Measurements from ENCODE around the gene LARP1.
"Not testable (repeated sequence)": the region's sequence is repeated elsewhere in the genome, so short reads cannot be mapped to it uniquely, and the experiment has no call there.

LARP1 gene

DNA sequence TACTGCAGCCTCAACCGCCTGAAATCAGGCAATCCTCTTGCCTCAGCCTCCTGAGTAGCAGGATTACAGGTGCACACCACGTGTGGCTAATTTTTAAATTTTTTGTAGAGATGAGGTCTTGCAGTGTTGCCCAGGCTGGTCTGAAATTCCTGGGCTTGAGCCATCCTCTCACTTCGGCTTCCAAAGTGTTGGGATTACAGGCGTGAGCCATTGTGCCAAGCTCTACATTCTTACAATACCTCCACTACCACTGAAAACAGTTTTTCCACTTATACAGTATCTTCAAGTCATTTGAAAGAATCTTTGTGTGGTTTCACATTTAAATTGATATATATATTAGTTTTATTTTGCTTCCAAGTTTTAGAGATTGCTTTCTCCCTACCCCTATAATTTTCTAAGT, 42.6 kb downstream of the LARP1 start:
- DNase-seq: no peak

DNA sequence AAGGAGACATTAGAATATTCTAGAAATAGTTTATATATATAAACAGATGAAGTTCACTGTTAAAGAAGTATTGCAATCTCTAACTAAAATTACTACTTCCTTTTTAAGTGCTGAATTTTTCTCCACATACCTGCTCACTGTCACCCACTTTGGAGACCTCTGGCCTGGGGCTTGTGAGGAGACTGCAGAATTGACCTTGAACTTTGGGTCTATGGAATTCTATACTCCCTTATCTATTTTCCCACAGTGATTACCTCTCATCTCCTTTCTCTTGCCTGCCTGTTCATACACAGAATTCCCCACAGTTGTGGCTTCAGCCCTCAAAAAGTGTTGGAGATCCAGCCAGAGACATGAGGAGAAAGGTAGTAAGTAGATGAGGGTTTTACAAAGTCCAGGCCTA, 45.4 kb downstream of the LARP1 start:
- no peak for DNase-seq

DNA sequence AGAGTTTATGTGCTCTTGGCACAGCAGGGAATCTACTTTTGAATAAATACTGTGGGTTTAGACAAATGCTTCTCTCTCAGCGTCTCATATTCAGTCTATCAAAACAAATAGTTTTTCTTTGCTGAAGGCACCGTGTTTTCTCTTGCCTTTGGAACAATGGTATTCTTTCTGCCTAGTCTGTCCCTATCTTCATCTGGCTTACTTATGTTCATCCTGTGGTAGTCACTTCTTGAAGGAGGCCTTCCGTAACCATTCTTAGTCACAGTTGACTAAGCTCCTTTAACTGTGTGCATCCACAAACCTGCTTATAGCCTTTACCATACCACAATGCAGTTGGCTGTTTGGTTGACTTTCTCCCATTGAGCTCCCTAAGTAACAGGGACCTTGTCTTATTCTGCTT, 45.9 kb downstream of the LARP1 start:
- DNase-seq: no peak

DNA sequence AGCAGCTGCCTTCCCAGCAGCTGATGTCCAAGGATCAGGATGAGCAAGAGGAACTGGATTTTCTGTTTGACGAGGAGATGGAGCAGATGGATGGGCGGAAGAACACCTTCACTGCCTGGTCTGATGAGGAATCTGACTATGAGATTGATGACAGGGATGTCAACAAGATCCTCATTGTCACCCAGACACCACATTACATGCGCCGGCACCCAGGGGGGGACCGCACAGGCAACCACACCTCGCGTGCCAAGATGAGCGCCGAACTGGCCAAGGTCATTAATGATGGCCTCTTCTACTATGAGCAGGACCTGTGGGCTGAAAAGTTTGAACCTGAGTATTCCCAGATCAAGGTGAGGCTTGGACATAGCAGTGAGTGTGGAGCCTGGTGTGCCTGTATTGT, 46.9 kb downstream of the LARP1 start:
- DNase-seq: no peak

DNA sequence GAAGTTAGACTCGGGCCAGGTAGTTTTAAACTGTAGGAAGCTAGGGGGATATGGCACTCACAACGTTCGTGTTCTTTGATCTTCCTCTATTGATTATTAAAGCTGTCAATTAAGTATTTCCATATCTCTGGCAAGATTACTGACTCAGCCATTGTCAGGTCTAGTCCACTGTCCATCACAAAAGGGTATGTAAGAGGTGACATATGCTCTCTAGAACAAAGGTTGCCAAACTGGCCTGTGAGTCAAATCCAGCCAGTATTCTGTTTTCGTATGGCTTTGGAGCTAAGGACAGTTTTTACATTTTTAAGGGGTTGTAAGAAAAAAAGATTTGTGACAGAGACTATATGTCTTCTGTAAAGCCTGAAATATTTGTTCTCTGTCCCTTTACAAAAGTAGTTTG, 51.0 kb downstream of the LARP1 start:
- no peak for DNase-seq

DNA sequence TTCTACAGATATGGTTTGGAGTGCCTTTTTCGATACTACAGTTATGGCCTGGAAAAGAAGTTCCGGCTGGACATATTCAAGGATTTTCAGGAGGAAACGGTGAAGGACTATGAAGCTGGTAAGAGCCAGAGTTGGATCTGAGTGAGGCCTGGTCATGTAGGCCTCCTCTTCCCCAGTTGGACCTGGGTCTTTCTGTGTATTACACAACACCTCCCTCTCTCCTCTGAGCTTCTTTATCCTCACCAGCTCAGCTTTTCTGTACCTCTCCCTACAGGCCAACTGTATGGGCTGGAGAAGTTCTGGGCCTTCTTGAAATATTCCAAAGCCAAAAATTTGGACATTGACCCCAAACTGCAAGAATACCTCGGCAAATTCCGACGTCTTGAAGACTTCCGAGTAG, 56.1 kb downstream of the LARP1 start:
- DNase-seq: no peak

DNA sequence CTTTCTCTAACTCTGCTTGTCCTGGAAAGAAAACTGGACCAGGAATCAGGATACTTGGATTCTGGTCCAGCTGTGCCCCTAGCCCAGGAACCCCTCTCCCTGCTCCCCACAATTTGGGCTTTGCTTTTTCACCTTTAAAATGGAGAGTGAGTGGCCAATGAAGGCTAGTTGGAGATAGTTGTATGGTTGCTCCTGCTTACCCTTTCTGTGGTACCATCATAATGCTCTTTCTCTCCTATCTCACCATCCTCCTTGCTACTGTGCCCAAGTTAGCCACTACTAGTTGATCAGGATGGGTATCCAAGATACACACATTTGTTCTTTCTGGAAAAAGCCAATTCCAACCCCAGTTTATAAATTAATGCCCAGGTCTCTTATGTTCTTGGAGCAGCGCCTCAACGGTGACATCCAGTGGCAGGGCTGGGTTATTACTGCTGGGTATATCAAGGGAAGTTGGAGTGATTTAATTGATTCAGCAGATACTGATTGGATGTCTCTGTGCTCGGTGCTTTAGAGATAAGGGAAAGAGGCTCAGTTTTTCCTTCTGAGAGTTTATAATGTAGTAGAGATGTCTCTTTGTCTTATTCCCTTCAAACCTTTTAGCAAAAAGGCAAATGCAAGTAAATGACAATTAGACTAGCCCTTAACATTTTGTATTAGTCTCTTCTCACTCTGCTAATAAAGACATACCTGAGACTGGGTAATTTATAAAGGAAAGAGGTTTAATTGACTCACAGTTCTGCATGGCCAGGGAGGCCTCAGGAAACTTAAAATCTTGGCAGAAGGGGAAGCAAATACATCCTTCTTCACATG, 56.7 kb downstream of the LARP1 start:
- no peak for DNase-seq

DNA sequence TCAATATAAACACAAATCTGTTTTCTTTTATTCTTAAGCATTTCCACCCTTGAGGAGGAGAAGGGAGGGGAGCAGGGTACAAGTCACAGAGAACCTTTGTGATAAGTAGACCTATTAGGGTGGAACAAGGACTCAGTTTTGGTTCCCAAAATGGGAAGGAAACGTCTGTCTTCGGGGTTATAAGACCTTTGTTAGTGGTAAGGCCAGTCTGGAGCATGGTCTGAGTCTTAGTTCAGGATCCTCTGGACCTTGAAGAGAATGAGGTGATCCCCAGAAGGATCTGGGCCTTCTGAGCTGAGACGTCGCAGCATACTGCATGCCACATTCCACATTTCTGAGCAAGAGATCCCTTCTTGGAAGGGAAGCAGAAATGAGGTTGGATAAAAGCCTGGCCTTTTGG, 58.0 kb downstream of the LARP1 start:
- no peak for DNase-seq

DNA sequence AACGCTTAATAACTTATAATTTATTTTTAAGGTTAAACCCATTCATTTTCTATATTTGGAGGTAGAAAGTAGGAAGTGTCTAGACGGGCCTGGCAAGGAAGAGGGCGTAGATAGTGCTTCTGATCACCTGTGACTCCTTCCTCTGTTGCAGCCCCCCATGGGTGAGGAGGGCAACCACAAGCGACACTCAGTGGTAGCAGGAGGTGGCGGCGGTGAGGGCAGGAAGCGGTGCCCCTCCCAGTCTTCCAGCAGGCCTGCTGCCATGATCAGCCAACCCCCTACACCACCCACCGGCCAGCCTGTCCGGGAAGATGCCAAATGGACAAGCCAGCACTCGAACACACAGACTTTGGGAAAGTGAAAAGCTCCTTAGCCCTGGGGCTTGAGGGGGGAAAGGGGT, 58.6 kb downstream of the LARP1 start:
- no peak for DNase-seq

DNA sequence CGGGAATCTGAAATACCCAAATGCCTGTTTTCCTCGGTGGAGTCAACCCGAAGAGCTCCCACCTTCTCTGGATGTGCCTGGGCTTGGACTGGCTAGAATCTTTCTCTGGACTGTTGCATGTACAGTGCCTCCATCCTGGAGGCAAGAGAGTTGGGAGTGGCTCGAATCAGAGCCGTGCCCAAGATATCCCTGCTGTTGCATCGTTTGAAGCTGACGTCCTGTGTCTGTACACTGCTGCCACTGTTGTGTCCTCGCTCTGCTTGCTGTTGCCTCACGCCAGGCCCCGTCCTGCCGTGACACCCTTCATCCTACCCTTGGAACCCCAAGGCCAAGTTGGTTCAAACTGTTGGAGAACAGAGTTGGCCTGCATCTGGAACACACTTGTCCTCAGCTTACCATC, 59.8 kb downstream of the LARP1 start:
- no peak for DNase-seq

DNA sequence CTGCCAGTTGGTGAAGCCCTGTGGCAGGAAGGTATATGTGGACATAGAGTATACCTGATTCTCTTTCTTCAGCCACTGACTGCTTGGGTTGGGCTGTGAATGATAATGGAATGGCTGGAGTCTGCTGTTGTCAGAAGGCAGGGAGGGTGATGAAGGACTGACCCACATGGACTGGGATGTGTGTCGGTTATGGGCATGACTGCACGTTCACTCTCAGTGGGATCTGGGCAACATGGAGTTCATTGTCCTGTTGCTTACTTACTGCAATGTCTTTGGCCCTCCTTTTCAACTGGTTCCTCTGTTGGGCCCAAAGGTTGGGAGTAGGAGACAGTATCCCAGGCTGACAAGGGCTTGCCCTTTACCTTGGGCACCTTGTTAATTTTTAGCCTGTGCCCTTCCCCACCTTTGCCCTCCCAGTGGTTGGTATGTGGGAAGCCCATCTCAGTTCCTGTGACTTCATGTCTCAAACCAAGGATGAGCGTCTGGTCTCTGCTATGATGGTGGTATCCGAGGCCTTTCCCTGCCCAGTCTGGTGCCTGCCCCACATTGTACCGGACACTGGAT, 60.6 kb downstream of the LARP1 start:
- DNase-seq: no peak

DNA sequence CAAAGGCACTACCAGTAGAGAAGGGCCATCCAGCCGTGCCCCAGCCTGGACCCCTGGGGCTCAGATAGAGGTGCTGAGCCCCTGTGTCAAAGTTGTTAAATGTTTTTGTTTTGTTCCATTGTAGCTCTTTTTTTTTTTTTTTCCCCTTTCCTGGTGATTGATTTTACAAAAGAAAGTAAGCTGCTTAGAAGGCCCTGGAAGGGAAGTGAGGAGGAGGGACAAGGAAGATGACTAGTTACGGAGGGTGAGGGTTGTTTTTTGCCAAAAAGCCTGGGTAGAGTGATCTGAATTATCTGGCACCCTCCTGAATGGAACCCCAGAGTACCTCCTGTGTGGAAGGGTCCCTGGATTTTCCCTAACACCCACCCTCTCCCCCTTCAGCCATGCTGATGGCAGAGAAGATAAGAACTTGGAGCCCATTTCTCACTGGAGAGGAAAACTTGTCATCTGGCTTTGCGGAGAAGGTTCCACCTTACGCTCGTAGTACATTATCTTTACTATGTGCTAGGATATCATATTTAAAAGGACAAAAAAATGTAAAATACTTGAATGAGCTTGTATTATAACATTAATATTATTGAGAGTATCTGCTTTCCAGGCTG, 61.8 kb downstream of the LARP1 start:
- DNase-seq: no peak

DNA sequence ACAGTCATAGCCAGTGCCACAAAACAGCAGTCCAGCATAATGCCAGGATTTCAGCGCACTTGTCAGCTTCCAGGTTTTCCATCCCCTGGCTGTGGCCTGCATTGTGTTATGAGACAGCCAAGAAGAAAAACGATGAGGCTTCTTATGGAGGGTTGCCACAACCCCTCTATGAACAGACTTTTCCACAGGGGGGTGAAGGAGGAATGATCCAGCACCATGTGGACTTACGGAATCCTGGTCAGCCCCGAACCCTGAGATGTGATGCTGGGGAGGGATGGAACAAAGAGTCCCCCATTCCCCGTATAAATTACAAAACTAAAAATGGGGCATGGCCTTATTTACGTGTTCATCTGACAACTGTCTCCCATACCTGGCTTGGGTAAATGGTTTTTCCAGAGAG, 62.6 kb downstream of the LARP1 start:
- no peak for DNase-seq

DNA sequence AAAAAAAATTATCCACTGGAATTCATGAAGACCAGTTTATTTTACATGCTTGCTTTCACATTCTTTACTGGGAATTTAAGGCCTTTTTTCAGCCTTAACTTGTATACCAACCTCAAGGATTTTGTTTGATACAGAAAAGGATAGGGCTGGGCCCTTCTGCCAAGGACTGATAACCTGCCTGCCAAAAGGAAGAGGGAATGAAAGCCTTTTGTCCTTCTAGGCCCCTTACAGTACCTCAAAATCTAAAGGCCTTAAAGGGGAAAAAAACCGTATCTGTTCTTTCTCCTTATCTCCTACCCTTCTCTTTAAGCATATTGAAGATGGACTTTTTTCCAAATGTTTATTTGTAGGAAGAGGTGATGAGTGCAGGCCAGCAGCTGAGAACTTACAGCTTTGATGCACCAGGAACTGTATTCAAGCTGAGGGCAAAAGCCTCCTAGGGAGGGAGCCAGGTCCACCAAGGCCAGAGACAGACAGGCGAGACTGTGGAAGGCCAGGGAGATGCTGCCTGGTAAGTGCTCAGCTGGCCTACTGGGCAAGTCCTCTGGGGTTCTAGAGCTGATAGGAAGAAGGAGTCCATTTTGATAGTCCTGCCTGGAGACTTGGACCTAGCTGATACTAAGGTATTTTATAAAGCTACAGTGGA, 63.4 kb downstream of the LARP1 start:
- DNase-seq: no peak

DNA sequence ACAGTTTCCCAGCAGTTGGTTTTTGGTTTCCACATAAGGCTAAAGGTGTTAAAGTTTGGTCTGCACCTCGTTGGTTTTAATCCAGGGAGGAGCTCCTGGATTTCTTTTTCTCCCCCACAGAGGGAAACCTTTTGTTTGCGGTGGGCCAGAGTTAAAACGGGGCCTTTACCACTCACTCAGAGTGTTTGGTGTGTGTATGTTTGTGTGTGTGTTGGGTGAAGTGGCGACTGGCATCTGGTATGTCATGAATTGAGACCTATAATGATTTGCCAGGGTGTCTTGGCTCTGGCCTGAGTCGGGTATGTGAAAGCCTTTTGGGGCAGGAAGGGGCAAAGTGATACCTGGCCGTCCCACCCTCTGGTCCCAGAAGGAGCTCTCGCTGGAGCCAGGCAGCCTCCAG, 64.4 kb downstream of the LARP1 start:
- no peak for DNase-seq

DNA sequence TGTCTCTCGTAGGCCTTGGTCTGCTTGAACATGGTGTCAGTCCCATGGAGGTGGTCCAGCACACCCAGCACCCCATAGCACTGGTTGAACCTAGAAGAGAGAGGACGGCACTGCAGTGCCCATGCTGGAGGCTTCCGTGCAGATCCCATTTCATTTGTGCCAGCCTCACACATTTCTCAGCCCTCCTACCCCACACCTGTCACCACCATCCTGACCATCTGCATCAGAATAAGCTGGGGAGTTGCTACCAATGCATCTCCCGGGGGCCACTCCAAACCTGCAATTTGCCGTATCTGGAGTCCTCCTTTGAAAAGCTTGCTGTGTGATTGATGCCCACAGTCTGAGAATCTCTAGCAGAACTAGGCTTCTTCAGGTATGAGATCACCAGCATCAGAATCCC, 65.2 kb downstream of the LARP1 start:
- no peak for DNase-seq

DNA sequence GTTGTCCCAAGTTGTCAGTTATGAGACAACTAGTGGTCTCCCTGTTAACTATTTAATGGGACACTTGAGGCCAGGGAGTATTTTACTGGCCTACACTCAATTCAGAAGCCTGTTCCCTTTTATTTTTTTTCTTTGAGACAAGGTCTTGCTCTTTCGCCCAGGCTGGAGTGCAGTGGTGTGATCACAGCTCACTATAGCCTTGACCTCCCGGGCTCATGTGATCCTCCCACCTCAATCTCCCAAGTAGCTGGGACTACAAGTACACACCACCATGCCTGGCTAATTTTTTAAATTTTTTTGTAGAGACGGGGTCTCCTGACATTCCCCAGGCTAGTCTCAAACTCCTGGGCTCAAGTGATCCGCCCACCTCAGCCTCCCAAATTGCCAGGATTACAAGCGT, 67.7 kb downstream of the LARP1 start:
- not testable (repeated sequence) for DNase-seq

DNA sequence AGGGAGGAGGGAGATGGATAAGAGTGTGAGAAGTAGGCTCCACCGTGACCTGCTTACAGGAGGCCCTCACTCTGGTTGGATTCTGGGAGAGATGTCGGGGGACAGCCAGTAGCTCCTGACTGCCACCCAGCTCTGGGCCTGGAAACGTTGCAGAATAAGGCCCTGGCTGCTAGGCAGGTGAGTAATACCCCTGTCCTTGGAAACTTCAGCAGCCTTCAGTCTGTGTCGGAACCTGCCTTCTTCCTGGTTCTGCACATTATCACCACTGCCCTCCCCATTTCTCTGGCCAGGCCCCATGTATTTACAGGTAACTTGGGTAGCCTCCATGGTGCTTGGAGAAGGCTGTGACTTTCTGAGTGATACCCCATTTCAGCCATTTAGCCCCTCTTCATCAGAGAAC, 68.4 kb downstream of the LARP1 start:
- DNase-seq: no peak

DNA sequence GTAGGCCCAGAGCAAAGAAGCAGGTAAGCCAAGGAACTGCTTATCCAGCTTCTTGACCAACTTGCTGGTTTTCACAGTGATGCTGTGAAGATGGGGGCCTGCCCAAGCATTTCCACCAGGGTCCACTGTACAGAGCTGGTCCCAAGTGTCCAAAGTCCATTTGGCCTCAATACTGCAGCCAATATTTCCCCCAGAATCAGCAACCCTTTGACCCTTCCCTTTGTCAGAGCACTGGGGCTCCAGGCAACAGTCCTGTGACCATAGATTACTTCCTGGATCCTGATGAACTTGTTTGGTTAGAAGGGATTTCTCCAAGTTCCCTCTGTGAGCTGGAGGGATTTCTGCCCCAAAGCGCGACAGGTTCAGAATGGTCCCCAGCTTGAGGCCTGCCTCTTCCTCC, 68.9 kb downstream of the LARP1 start:
- DNase-seq: no peak

DNA sequence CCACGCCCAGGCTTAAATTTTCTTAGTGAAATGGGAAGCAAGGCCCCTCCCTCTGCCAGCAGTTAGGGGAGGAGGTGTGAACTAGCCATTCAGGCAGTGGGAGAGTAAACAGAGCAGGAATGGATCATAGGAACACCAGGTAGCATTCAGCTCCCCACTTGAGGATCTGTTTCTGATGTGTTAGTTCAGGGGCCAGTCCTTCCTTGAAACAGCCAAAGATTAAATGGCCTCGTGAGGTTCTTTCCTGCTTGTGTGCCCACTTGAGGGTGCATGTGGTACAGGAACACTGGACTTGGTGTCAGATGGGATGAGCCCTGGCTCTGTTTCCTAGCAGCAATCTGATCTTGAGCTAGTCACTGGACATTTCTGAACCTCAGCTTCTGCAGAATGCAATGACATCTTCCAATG, 74.0 kb downstream of the LARP1 start:
- DNase-seq: no peak

DNA sequence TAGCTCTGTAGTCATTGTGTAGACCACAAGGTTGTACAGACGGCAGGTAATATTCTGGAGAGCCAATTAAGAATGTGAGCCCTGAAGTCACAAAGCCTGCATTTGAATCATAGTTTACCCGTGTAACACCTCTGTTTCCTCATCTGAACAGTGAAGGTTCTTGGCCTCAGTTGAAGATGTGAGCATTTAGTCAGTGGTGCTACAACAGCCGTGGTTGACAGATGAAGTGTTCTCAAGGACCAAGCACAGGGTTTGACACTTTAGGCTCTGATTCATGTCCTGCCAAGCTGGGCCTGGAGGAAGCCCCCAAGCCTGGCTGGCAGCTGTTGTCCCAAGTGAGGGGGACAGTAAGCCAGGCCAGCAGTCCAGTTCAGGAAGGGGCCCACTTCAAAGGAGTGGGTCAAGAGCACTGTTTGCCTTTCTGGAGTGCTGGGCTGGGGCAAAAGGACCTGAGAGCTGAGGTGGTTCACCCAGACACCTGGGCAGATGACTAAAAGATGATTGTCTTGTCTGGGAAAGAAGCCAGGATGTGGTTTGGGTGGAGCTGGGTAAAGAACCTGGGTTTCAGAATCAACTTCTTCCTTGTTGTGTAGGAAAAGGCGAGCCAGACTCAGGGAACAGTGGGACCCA, 74.5 kb downstream of the LARP1 start:
- no peak for DNase-seq

DNA sequence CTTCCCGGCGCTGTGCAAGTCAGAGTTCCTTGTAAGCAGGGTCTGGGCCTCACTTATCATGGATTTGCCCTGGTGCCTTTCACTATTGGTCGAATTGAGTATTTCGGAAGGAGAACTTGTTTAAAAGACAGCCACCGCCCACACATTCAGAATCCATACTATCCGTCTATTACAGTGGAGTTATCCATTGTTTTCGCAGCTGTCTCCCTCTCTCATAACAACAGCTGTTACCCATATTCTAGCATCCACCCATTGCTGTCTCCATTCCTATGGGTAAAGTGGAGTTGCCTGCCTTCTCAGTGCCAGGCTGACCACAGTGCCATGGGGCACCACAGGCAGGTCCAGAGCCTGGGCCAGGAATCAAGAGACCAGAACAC, 75.0 kb downstream of the LARP1 start:
- DNase-seq: no peak

DNA sequence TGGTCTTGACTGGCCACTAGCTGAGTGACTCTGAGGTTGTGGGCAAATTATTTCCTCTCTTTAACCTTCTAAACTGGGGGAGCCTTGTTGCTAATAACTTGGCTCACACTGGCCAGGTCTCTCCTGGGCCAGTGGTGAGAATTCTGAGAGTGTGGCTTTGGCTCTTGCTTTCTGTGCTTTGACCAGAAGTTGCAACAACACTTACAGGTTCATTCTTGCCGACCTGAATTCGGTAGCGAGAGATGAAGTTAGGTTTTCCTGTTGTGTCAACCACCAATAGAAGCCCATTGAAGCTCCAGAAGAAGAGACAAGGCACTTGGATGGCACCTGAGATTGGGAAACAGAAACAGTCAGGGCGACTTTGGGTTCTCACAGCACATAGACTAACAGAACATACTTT, 75.4 kb downstream of the LARP1 start:
- DNase-seq: no peak

DNA sequence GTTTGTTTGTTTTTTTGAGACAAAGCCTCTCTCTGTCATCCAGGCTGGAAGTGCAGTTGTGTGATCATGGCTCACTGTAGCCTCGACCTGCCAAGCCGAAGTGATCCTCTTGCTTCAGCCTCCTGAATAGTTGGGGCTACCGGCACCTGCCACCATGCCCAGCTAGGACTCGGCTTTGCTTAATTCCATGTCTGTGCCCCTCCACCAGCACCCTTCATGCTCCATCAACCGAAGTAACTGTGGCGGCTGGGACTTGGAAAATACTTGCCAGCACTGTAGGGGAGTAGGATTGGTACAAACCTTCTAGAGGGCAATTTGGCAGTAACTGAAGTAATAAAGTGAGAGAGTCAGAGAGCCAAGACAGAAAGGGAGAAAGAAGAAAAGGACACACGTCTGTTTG, 76.3 kb downstream of the LARP1 start:
- no peak for DNase-seq
